Upper lobe of left lung (tissue), 4 donors: ENCODE results near the gene MRTFB.

Source experiments
- CTCF ChIP-seq, 6 experiments: fragments of 450-650 bp in 4 of 6; fragments of 200-600 bp in 2 of 6; sonication (generic) in 2 of 6; IDR thresholded peaks; one replicate each; pipeline ENCODE4 v1.5.1; 2016 to 2019; ENCODE audit warnings: antibody characterized with exemption in 6 of 6
- EP300 ChIP-seq, 4 donors: sonication (generic); formaldehyde crosslinking; IDR thresholded peaks; one replicate each; pipeline ENCODE4 v1.5.1; 2017; ENCODE audit warnings: antibody characterized with exemption in 4 of 4, control low read depth in 2 of 4
- POLR2A ChIP-seq, 4 donors: fragments of 450-650 bp; IDR thresholded peaks; one replicate each; pipeline ENCODE4 v1.5.1; 2016 to 2017; ENCODE audit warnings: antibody characterized with exemption in 4 of 4, mild to moderate bottlenecking in 2 of 4
- POLR2AphosphoS5 ChIP-seq, 2 donors: sonication (generic); formaldehyde crosslinking; IDR thresholded peaks; one replicate each; pipeline ENCODE4 v1.5.1; 2017; ENCODE audit warnings: antibody characterized with exemption in 2 of 2

- TF ChIP-seq CTCF (IDR thresholded peaks at IDR 0.05) (no peak), POLR2A (IDR thresholded peaks at IDR 0.05) (no peak), POLR2AphosphoS5 (IDR thresholded peaks at IDR 0.05) (no peak), EP300 (IDR thresholded peaks at IDR 0.05) (no peak)
Observed at GRCh38 chr16:14203166-14203565, 132.0 kb downstream of the MRTFB start.
